GM18507 (cell line): Measurements from ENCODE around the gene CCDC27.
"Not testable (repeated sequence)": the region's sequence is repeated elsewhere in the genome, so short reads cannot be mapped to it uniquely, and the experiment has no call there.

Experiments used
- DNase-seq: peaks from one replicate; pipeline ENCODE4 v3.0.0; 2011; ENCODE audit warnings: low read depth; ENCODE audit not compliant: insufficient read length; ENCODE audit errors: extremely low spot score
- FAIRE-seq: peaks from 2 replicates; lab custom pipeline; 2011; peaks lifted over from hg19 to GRCh38; lab: Jason Lieb, UNC

Gene CCDC27

DNA sequence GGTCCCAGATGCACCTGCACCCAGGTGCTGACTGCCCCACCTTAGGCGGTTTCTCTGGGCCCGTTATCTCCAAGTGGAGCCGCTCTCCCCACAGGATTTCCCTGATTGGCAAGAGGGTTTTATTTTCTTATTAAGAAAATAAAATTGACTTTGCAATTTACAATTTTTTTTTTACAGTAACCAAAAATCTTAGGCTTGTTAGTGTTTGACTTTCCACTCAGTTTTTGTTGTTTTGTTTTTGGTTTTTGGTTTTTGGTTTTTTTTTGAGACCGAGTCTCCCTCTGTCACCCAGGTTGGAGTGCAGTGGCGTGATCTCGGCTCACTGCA is 4.8 kb upstream of the CCDC27 start:
- FAIRE-seq (no peak), DNase-seq (no peak)

DNA sequence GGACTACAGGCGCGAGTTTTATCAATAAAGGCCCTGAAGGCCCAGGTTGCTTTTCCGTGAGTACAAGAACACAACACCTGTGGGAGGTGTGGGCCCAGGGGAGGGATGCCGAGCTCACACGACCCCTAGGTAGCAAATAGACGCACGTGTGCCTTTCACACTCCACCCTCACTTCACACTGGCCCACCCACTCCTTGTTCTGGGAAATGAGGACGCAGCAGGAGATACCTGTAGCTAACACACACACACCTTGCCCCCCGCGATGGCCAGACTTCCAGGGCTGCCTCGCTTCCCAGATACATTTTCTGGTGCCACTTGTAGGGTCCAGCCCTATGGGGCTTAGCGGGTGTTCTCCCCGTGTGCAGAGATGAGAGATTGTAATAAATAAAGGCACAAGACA is 4.3 kb upstream of the CCDC27 start:
- DNase-seq (no peak), FAIRE-seq (no peak)

DNA sequence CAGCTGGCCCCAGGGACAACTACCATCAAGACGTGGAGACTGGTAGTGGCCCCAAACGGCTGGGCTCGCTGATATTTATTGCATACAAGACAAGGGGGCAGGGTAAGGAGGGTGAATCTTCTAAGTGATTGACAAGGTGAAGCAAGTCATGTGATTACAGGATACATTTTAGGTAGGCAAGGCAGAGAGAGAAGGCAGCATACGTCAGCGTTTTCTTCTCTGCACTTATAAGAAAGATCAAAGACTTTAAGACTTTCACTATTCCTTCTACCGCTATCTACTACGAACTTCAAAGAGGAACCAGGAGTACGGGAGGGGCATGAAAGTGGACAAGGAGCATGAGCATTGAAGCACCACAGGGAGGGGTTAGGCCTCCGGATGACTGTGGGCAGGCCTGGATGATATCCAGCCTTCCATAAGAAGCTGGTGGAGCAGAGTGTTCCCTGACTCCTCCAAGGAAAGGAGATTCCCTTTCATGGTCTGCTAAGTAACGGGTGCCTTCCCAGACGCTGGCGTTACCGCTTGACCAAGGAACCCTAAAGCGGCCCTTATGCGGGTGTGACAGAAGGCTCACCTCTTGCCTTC is 3.8 kb upstream of the CCDC27 start:
- not testable (repeated sequence) for FAIRE-seq

DNA sequence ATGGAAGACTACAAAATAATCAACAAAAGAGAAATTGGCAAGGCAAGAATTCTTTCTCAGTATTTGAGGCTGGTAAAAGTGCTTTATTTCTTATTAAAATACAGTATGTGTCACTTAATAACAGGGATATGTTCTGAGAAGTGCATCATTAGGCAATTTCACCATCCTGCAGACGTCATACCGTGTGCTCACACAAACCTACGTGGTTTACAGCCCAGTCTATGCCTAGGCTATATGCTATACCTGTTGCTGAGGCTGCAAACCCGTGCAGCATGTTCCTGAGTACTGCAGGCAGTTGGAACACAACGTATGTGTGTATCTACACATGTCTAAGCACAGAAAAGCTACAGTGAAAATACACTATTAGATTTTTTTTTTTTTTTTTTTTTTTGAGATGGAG is 2.7 kb upstream of the CCDC27 start:
- FAIRE-seq (no peak), DNase-seq (no peak)

More for the DNA sequence above, 3.8 kb upstream of the CCDC27 start:
- not testable (repeated sequence) for DNase-seq

DNA sequence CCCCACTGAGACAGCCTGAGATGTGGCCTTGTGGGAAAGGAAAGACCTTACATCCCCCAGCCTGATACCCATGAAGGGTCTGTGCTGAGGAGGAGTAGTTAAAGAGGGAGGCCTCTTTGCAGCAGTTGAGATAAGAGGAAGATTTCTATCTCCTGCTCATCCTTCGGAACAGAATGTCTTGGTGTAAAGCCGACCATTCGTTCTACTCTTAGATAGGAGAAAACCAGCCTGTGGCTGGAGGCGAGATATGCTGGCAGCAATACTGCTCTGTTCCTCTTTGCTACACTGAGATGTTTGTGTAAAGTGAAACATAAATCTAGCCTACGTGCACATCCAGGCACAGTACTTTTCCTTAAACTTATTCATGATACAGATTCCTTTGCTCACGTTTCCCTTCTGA is 1.5 kb upstream of the CCDC27 start:
- DNase-seq (no peak), FAIRE-seq (no peak)

DNA sequence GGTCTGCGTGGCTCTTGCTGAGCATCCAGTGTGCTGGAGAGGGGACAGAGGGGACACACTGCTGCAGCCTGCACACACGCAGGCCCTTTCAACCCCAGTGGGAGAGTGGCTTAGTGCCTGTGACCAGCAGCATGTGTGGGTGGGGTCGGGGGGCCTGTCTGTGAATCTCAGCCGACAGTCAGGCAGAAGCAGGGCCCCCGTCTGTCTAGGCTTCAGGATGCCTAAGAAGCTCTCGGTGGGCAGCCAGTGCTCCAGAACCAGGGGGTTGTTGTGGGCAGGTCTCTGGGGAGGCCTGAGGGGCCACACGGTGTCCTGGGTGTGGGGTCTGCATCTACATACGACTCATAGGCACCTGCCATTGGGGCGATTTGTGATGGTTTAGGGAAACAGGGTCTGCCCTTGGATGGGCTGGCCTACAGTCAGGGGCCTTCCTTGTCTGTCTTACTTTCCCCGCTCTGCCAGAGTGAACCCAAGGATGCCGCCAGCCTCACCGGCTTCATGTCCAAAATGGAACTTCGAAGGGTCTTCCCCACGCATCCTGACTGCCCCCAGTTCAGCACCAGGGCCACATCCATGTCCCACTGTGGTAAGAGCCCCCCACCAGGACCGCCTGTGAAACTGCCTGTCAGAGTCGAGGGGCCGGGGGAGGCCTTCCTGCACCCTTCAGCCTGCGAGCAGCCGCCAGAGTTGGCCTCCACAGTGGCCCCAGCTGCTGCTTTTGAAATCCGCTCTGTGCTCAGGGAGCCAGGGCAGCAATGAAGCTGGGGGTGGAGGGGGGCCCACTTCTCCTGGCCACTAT is 1.6 kb downstream of the CCDC27 start:
- no peak for FAIRE-seq
- DNase-seq, result no peak

DNA sequence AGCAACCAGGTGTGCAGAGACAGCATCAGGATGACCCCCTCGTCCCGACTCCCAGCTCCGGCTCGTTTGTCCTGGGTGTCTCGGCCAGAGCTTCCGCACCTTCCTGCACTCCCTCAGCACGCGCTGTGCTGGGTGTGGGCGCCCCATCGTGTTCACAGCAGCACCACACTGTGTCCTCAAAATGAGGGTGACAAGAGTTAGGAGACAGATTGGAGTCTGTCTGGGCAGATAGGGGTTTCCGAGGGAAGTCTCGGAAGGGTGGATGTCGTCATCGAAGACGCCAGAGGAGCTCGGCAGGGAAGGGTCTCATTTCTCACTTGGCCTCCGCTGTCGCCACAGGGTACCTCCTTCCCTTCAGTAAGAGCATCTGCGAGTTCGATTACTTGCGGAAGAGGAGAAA is 4.1 kb downstream of the CCDC27 start:
- FAIRE-seq (no peak), DNase-seq (no peak)

DNA sequence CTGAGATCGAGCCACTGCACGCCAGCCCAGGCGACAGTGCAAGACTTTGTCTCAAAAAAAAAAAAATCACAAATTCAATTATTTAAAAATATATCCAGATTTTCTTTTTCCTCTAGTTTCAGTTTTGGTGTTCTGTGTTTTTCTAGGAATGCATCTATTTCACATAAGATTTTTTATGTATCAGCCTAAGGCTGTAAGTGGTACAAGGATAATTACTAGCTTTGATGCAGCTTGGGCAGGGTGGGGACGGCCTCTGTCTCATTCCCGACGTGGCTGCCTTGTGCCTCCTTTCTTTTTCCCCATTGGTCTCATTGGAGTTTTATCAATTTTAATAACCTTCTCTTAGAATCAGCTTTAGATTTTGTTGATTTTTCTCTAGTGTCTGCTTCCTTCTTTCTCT is 6.9 kb downstream of the CCDC27 start:
- FAIRE-seq (no peak), DNase-seq (no peak)

DNA sequence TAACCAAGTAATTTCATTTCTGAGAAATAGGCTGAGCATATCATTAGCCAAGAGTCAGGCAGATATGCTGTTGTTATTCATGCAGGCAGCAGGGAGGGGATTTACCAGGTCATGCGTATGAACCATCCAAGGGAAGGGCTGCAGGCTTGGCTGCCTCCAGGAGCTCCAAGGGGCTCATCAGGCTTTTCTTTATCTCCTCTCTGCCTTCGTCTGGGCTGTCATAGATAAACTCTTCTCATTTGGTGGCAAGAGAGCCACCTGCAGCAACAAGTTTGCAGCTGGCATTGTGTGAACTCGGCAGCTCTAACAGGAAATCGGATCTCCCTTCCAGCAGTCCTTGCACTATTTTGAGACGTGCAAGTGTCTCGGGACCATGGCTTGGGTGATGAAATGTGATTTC is 7.5 kb downstream of the CCDC27 start:
- DNase-seq, result no peak
- no peak for FAIRE-seq

DNA sequence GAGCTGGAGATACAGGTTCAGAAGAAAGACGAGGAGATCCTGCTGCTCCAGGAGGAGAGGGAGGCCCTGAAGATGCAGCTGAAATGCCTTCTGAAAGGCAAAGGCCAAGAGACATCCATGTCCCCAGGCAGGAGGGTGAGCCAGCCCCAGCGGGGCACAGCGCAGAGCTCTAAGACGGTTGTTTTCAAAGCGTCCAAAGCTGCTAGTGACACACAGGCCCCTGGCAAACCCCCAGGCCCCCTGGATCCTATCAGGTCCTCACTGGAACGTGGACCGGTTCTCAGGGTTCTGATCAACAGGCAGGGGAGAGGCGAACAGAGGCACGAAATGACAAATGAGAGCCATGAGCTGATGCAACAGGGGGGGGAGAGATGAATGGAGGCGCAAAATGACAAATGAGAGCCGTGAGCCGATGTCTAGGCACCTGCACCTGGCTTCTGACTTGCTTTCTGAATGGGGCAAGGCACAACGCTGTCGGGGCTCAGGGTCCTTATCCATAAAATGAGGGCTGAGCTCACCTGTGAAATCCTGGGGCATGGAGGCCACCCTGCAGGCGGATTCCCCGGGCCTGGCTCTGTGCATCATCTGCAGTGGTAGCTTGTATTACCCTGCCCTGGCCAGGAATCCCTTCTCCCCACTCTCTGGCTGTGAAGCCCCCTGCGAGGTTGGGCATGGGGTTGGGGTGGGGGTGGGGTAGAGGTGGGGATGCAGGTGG is 9.2 kb downstream of the CCDC27 start:
- no peak for DNase-seq
- no peak for FAIRE-seq

DNA sequence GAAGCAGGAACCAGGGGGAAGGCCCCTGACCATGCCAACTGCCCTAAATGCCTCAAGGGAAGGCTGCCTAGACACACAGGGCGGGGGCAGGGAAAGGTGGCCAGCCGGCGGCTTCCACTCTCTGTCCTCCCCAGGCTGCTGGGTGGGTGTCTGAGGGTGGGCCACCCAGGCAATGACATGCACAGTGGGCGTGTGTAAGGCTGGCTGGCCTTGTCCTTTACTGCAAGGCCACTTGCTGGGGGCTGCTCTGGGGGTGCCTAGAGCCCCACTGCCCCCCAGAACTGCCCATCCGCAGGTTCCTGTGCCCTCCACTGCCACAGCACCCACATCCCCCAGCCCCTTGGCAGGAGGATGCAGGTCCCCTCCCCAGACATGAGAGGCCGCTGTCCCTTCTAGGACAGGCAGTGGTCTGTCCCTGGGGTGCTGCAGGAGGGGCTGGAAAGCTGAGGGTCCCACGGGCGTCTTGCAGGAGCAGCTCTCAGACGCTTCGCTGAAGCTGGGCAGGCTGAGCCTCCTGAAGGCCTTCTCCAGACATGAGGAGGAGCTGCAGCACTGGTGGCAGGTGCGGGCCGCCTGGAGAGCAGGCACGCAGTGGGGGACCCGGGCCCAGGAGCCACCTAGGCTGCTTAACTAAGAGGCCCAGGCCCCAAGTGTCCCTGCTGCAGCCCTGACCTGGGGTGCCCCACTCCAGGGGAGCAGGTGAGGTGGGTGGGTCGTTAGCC is 10.1 kb downstream of the CCDC27 start:
- no peak for DNase-seq
- no peak for FAIRE-seq

DNA sequence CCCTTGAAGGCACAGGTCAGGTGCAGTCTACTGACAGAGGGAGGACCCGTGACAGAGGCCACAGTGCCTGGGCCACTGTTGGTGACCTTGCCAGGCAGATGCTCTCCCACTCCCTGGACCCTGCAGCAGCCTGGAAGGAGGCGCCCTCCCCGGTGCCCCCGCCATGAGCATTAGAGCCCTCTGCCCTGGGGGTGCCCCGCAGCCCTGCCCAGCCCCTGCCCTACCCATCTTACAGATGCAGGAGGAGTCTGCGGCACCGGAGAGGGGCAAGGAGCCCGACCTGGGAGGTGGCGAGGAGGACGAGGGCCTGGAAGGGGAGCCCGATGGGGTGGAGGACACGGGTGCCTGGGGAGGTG is 10.6 kb downstream of the CCDC27 start:
- FAIRE-seq (no peak), DNase-seq (no peak)

DNA sequence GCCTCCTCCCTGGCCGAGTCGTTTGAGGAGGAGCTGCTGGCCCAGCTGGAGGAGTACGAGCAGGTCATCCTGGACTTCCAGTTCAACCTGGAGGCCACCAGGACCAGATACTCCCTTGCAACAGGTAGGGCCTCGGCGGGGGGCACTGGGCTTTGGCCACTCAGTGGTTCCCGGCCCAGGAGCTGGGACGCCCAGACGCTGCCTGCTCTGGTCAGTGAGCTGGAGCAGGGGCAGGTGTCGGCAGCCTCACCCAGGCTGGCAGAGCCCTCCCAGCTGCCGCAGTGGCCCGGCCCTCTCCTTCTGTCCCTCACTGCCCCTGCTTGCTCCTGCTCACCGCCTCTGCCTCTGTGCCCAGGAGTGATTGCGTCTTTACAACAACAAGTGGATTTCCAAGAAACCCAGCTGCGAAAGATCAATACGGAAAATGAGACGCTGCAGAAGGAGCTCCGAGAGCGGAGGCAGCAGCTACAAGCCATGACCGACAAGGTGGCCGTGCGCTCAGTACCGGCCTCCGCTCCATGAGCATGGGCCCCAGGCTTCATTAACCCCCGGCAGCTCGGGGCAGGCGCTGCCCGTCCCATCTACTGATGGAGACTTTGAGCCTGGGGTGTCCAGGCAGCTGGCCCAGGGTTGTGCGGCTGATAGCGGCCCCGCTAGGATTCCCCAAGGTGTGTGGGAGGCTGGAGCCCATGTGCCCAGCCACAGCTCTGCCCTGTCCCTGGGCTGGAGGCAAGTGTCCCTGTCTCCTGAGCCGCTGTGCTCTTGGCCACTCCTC is 11.3 kb downstream of the CCDC27 start:
- DNase-seq (no peak), FAIRE-seq (no peak)

DNA sequence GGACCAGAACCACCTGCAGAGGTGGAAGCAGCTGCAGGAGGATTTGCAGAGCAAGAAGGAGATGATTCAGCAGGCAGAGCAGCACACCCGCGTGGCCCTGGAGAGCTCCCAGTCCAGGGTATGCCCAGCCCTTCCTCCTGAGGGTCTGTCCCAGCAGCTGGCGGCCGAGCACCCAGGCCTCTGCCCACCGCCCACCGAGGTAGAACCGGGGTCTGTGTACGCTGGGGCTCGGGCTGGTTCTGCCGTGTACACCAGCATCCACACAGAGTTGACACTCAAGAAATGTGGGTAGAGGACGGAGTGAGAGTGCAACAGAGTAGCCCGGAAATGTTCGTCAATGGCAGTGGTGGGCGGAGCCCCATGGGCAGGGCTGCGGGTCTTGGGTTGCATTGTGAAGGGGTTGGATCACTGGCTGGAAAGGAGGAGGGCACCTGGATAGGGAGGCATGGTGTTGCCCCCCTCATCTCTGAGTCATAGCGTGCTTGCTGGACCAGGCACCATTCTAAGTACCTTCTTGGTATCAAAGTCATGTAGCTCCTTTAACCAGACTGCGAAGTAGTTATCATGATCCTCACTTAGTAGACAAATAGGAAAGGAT is 15.2 kb downstream of the CCDC27 start:
- FAIRE-seq (no peak), DNase-seq (no peak)

DNA sequence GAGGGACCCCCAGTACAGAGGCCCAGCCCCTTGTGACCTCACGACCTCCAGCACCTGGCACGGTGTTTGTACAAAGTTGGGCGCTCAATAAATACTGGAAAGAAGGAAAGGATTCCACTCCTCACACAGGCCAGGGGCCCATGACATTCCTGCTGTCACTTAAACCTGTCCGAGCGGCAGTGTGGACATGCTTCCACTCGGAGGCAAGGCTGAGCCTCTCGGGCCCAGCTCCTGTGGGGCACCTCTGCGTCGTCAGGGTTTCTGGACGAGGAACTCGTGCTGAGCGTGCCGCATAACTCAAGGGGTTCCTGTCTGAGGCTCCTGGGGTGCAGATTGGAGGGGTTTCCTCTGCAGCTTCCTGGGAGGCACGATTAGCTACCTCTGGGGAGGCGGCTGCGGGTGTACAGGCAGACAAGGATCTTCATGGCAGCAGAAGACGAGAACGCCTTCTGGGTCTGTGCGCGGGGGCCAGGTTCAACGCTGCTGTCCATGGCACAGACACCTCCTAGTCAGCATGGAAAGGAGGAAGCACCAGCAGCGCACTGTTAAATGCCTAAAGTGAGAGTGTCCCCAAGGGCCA is 16.7 kb downstream of the CCDC27 start:
- DNase-seq, result no peak
- FAIRE-seq, result no peak

DNA sequence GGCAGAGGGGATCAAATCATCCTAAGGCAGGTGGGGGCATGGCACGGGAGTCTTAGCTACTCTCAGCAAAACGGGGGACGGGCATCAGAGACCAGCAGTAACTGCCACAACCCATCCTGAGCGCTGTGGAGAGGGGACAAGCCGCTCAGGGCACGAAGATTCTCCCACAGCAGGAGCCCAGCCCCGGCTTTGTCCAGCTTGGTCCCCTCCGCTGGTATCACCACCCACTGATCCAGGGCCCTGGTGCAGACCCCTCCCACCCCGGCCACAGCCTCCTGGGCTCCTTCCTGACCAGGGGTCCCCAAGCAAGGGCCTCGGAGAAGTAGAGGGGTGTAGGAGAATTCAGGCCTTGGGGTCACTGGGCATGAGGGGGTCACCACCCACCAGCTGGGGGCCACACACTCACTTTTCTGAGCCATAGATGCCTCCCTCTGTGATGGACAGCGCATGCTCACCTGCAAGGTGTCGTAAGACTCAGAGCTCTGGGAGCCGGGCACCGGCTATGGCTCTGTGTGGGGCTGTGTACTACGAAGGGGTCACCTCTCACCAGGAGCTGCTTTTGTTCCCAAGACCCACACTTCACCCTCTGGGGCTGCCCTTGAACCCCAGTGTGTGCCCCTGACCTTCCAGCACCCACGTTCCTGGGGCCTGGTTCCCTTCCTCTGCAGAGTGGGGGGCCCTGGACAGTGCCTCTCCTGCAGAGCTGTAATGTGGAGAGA is 18.0 kb downstream of the CCDC27 start:
- FAIRE-seq, result no peak
- DNase-seq, result no peak

DNA sequence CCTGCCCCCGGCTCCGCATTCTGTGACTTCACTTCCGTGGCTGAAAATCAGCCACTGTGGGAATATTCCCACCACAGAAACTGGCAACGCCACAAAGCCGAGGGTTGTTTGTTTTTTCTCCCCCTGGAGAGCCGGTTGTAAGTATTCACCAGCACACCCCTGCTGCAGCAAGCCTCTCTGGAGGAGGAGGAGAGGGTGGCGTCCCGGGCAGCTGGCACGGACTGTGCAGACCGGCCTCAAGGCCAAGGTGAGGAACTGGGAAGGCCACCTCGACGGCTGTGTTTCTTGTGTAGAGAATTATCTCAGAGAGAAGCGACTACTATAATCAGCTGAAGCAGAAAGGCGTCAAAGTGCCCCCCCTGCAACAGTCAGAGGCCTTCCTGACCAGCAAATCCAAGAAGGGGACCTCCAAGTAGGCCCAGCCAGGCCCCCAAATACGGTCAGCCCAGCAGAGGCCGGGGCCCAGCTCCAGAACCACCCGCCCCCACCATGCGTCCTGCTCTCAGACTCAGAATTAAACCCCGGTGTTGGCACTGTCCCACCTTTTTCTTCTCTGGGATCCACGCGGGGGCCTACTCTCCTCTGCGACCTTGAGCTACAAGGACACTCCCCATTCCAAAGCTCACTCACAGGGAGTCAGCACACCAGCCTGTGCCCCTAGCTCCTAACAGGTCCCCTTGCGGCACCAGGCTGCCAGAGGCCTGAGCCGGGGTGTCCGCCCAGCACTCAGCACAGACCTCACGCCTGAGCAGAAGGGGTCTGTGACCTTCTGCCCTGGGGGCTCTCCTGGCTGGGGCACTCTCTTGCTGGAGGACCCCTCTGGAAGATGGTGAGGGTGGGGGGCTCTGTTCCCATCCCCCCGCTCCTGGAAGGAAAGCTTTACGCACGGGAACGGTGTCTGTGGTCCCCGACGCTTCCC is 19.1 kb downstream of the CCDC27 start:
- DNase-seq, result no peak
- FAIRE-seq, result no peak
